Left renal cortex interstitium (tissue), 4 donors: Measurements from ENCODE around the gene KRR1. TPM values are rescaled to one million over a fixed set of nuclear protein-coding genes. Genes with fewer than 3 reads are reported as not detected.

Experiments
- DNase-seq, 4 donors: peaks; one replicate each; pipeline ENCODE4 v3.0.0-alpha.2; 2013; ENCODE audit warnings: low read depth in 4 of 4, low spot score in 2 of 4, missing footprints in 1 of 4
- polyA plus RNA-seq, 4 donors: library from polyadenylated mRNA; unstranded; fragments of 120-200 nt; gene quantifications; one replicate each; pipeline ENCODE4 v1.2.1, GENCODE V29; 2013; ENCODE audit not compliant: insufficient read length in 4 of 4

The KRR1 gene
- 100 to 1,000 TPM in 1 of 4 donors, 10 to 100 TPM in 3; 82.9 to 107 (median 84.7) TPM for polyA plus RNA-seq

- DNase-seq, result peak; percentile 87 to 98 (median 95)
Measured at GRCh38 chr12:75511116-75512048, at the start of gene KRR1. TSS of gene KRR1 (minus strand) at chr12:75511609. CDS start at chr12:75511597, 12 bp downstream.

GRCh38 chr12:75560167-75560566, 48.8 kb upstream of the KRR1 start:
- no peak for DNase-seq

- DNase-seq, result peak in 1 of 4 donors; percentile 41
Measured at GRCh38 chr12:75558287-75558686, 46.9 kb upstream of the KRR1 start.

- no peak for DNase-seq
Measured at GRCh38 chr12:75556311-75556899, 45.0 kb upstream of the KRR1 start.

GRCh38 chr12:75554556-75554880, 43.1 kb upstream of the KRR1 start:
- DNase-seq, result no peak

- DNase-seq, result no peak
Measured at GRCh38 chr12:75553836-75554555, 42.6 kb upstream of the KRR1 start.

- DNase-seq, result no peak
Measured at GRCh38 chr12:75553398-75553797, 42.0 kb upstream of the KRR1 start.

- no peak for DNase-seq
Measured at GRCh38 chr12:75551477-75551876, 40.1 kb upstream of the KRR1 start.

- DNase-seq, result no peak
Measured at GRCh38 chr12:75550401-75551240, 39.2 kb upstream of the KRR1 start.

- no peak for DNase-seq
Measured at GRCh38 chr12:75549989-75550388, 38.6 kb upstream of the KRR1 start.

GRCh38 chr12:75548879-75549278, 37.5 kb upstream of the KRR1 start:
- DNase-seq, result no peak

- DNase-seq, result no peak
Measured at GRCh38 chr12:75545636-75546035, 34.2 kb upstream of the KRR1 start.

- no peak for DNase-seq
Measured at GRCh38 chr12:75543529-75543928, 32.1 kb upstream of the KRR1 start.

- DNase-seq, result no peak
Measured at GRCh38 chr12:75542942-75543341, 31.5 kb upstream of the KRR1 start.

GRCh38 chr12:75539889-75540288, 28.5 kb upstream of the KRR1 start:
- no peak for DNase-seq

- no peak for DNase-seq
Measured at GRCh38 chr12:75533239-75533638, 21.8 kb upstream of the KRR1 start.

- no peak for DNase-seq
Measured at GRCh38 chr12:75529826-75530225, 18.4 kb upstream of the KRR1 start.

GRCh38 chr12:75529316-75529715, 17.9 kb upstream of the KRR1 start:
- no peak for DNase-seq

GRCh38 chr12:75528692-75529091, 17.3 kb upstream of the KRR1 start:
- DNase-seq, result no peak

- DNase-seq, result no peak
Measured at GRCh38 chr12:75528272-75528671, 16.9 kb upstream of the KRR1 start.
